K562 (cell line): Measurements from ENCODE around the gene PHF19. TPM values are rescaled to one million over a fixed set of nuclear protein-coding genes. Genes with fewer than 3 reads are reported as not detected.

ENCODE experiments used
- ARNT ChIP-seq, 2 experiments: fragments of 450-650 bp; IDR thresholded peaks; 2 replicates each; pipeline ENCODE4 v1.6.1; 2016; ENCODE audit warnings: mild to moderate bottlenecking in 1 of 2
- CEBPB ChIP-seq: fragments of 450-650 bp; IDR thresholded peaks from 2 replicates; pipeline ENCODE4 v1.6.1; 2016; ENCODE audit warnings: missing genetic modification characterization, missing compliant biosample characterization
- COPS2 ChIP-seq: fragments of 450-650 bp; conservative IDR thresholded peaks from 2 replicates; pipeline ENCODE4 v1.6.1; 2016; ENCODE audit warnings: mild to moderate bottlenecking, moderate library complexity
- CTBP1 ChIP-seq: fragments of 450-650 bp; IDR thresholded peaks from 2 replicates; pipeline ENCODE4 v1.6.1; 2016; ENCODE audit warnings: borderline replicate concordance
- DEAF1 ChIP-seq: fragments of 450-650 bp; formaldehyde crosslinking; IDR thresholded peaks from 2 replicates; pipeline ENCODE4 v1.4.0; 2020; ENCODE audit warnings: mild to moderate bottlenecking, moderate library complexity
- ESRRA ChIP-seq: fragments of 450-650 bp; IDR thresholded peaks from 2 replicates; pipeline ENCODE4 v1.6.1; 2014; ENCODE audit warnings: low read depth, mild to moderate bottlenecking, moderate library complexity, borderline replicate concordance
- ETV6 ChIP-seq, 3 experiments: fragments of 150-350 bp in 1 of 3; sonication (generic) in 1 of 3; formaldehyde crosslinking in 1 of 3; IDR thresholded peaks; 2 replicates each; pipeline versions ENCODE4 v1.6.1 to v1.8.0; 2014 to 2022; ENCODE audit warnings: borderline replicate concordance in 2 of 3, low read depth in 2 of 3, antibody characterized with exemption in 1 of 3, low read length in 1 of 3, mild to moderate bottlenecking in 1 of 3, missing genetic modification reagents in 1 of 3
- HNRNPLL ChIP-seq: fragments of 200-400 bp; formaldehyde crosslinking; IDR thresholded peaks from 2 replicates; pipeline ENCODE4 v1.6.1; 2017; ENCODE audit warnings: low read length, low read depth, mild to moderate bottlenecking; ENCODE audit not compliant: poor library complexity, severe bottlenecking
- JUN ChIP-seq, 2 experiments: sonication (generic) in 1 of 2; formaldehyde crosslinking in 1 of 2; IDR thresholded peaks; 2 replicates each; pipeline versions ENCODE4 v1.6.1 to v1.8.0; 2012 to 2022; ENCODE audit warnings: borderline replicate concordance in 2 of 2, mild to moderate bottlenecking in 2 of 2, improper control_type of control experiment in 1 of 2, low read depth in 1 of 2, low read length in 1 of 2, missing genetic modification reagents in 1 of 2
- MCM2 ChIP-seq: fragments of 450-650 bp; IDR thresholded peaks from 2 replicates; pipeline ENCODE4 v1.6.1; 2017; ENCODE audit warnings: low read depth, mild to moderate bottlenecking
- MCM5 ChIP-seq: fragments of 450-650 bp; IDR thresholded peaks from 2 replicates; pipeline ENCODE4 v1.6.1; 2016; ENCODE audit warnings: low read depth
- MYC ChIP-seq, 2 experiments: fragments of 250-450 bp in 1 of 2; sonication (Bioruptor Pico) in 1 of 2; IDR thresholded peaks; 2 replicates each; pipeline versions ENCODE4 v1.5.1 to v1.6.1; 2012 to 2021; ENCODE audit warnings: low read depth in 2 of 2, borderline replicate concordance in 1 of 2, improper control_type of control experiment in 1 of 2, low read length in 1 of 2, mild to moderate bottlenecking in 1 of 2, moderate library complexity in 1 of 2
- NFIX ChIP-seq: fragments of 250-450 bp; sonication (Bioruptor Pico); IDR thresholded peaks from 2 replicates; pipeline ENCODE4 v1.4.0; 2020; ENCODE audit warnings: low read depth, mild to moderate bottlenecking, moderate library complexity
- NONO ChIP-seq, 2 experiments: fragments of 200-400 bp in 1 of 2; fragments of 450-650 bp in 1 of 2; formaldehyde crosslinking in 1 of 2; IDR thresholded peaks; 2 replicates each; pipeline ENCODE4 v1.6.1; 2017; ENCODE audit warnings: low read depth in 2 of 2, mild to moderate bottlenecking in 2 of 2, moderate library complexity in 2 of 2, low read length in 1 of 2
- NR1H2 ChIP-seq: sonication (generic); formaldehyde crosslinking; IDR thresholded peaks from 2 replicates; pipeline ENCODE4 v1.4.0; 2020; ENCODE audit warnings: mild to moderate bottlenecking, missing genetic modification reagents
- POLR2AphosphoS2 ChIP-seq: IDR thresholded peaks from 2 replicates; pipeline ENCODE4 v1.6.1; 2012; ENCODE audit warnings: low read length, improper control_type of control experiment
- POLR2G ChIP-seq: fragments of 200-400 bp; formaldehyde crosslinking; IDR thresholded peaks from 2 replicates; pipeline ENCODE4 v1.6.1; 2017; ENCODE audit warnings: low read depth, mild to moderate bottlenecking, antibody characterized with exemption, low read length, moderate library complexity
- RBM34 ChIP-seq: fragments of 200-400 bp; formaldehyde crosslinking; IDR thresholded peaks from 2 replicates; pipeline ENCODE4 v1.6.1; 2018; ENCODE audit warnings: low read length, borderline replicate concordance; ENCODE audit not compliant: insufficient read depth
- RBM39 ChIP-seq: fragments of 200-400 bp; formaldehyde crosslinking; optimal IDR thresholded peaks from 2 replicates; pipeline ENCODE3; 2018; ENCODE audit warnings: low read depth, low read length
- SMARCA4 ChIP-seq: fragments of 450-650 bp; IDR thresholded peaks from 2 replicates; pipeline ENCODE4 v1.6.1; 2016
- SP1 ChIP-seq: sonication (generic); formaldehyde crosslinking; IDR thresholded peaks from 2 replicates; pipeline ENCODE4 v1.8.1; 2022; ENCODE audit warnings: mild to moderate bottlenecking, missing genetic modification reagents
- SUPT5H ChIP-seq: fragments of 450-650 bp; IDR thresholded peaks from 2 replicates; pipeline ENCODE4 v1.6.1; 2016
- ZNF12 ChIP-seq: sonication (generic); formaldehyde crosslinking; IDR thresholded peaks from 2 replicates; pipeline ENCODE4 v1.4.0; 2020; ENCODE audit warnings: mild to moderate bottlenecking, missing genetic modification reagents
- ZNF717 ChIP-seq: fragments of 250-450 bp; sonication (Bioruptor Pico); IDR thresholded peaks from 2 replicates; pipeline ENCODE4 v1.5.0; 2021
- ZZZ3 ChIP-seq: fragments of 450-650 bp; IDR thresholded peaks from 2 replicates; pipeline ENCODE4 v1.6.1; 2016; ENCODE audit warnings: antibody characterized with exemption, mild to moderate bottlenecking, moderate library complexity
- polyA plus RNA-seq, 8 experiments: library from polyadenylated mRNA; depleted of rRNA in 4 of 8; stranded (reverse) in 5 of 8; unstranded in 3 of 8; fragments of >200 nt; fragmentation: Nextera tagmentation in 2 of 8; fragmentation: Illumina TruSeq in 1 of 8; extraction: Ambion mirVana in 2 of 8; extraction: Trizol in 1 of 8; gene quantifications; 2 replicates each; pipeline versions ENCODE4 v1.2.1 to v1.2.3, GENCODE V29; 2011 to 2014; ENCODE audit warnings: inconsistent platforms in 1 of 8, missing spikeins in 1 of 8
- total RNA-seq, 7 experiments: library from RNA; depleted of rRNA in 6 of 7; stranded (reverse); fragments of >200 nt in 6 of 7; fragmentation: Illumina TruSeq in 2 of 7; extraction: Trizol in 2 of 7; gene quantifications; 2 replicates each; pipeline versions ENCODE4 v1.2.1 to v1.2.3, GENCODE V29; 2011 to 2021; ENCODE audit warnings: low replicate concordance in 1 of 7
- TF ChIP-seq, protein P1 (sequence below): conservative IDR thresholded peaks from 2 replicates; pipeline ENCODE4 v1.6.1; 2011; ENCODE audit warnings: low read depth, mild to moderate bottlenecking, low read length; ENCODE audit not compliant: control insufficient read depth

Gene PHF19
- total and polyA plus RNA-seq, 9 of the 15 experiments (the other 6 are each of a cell fraction or from before 2014, with no cell fraction given), result 95.8 to 403 (median 255) TPM

- TF ChIP-seq NFIX (CRISPR knock-in tag) (no peak), NONO (IDR thresholded peaks at IDR 0.05; ENCODE audit: low read depth in 2 of 2, low read length in 1 of 2) (no peak), JUN (IDR thresholded peaks at IDR 0.05; ENCODE audit: borderline replicate concordance, low read depth, low read length) (no peak), JUN (CRISPR knock-in tag; IDR thresholded peaks at IDR 0.05; ENCODE audit: borderline replicate concordance) (peak; percentile 63; the same call in 1 of the 2 replicates), CEBPB (tag) (no peak), SP1 (CRISPR knock-in tag) (0 out of 2 replicates have a peak, but pooled peaks have one; percentile 21), ZZZ3 (no peak), MYC (IDR thresholded peaks at IDR 0.05; ENCODE audit: low read depth, low read length) (no peak), MYC (CRISPR knock-in tag; IDR thresholded peaks at IDR 0.05; ENCODE audit: borderline replicate concordance, low read depth) (no peak), ZNF12 (CRISPR knock-in tag) (no peak), NR1H2 (CRISPR knock-in tag) (0 out of 2 replicates have a peak, but pooled peaks have one; percentile 44), MCM5 (no peak), COPS2 (no peak), DEAF1 (CRISPR knock-in tag) (no peak), ZNF717 (CRISPR knock-in tag) (peak; percentile 74; the same call in 1 of the 2 replicates), SMARCA4 (no peak), RBM34 (no peak), POLR2AphosphoS2 (peak; percentile 91), CTBP1 (no peak), ETV6 (IDR thresholded peaks at IDR 0.05; ENCODE audit: borderline replicate concordance in 1 of 2, low read depth in 2 of 2, low read length in 1 of 2) (no peak), ETV6 (CRISPR knock-in tag; IDR thresholded peaks at IDR 0.05; ENCODE audit: borderline replicate concordance) (no peak), HNRNPLL (peak; percentile 42), MCM2 (no peak), SUPT5H (peak; percentile 68), RBM39 (peak; percentile 34), ESRRA (no peak), ARNT (IDR thresholded peaks at IDR 0.05) (no peak), POLR2G (peak; percentile 79)
- TF ChIP-seq, protein P1, sequence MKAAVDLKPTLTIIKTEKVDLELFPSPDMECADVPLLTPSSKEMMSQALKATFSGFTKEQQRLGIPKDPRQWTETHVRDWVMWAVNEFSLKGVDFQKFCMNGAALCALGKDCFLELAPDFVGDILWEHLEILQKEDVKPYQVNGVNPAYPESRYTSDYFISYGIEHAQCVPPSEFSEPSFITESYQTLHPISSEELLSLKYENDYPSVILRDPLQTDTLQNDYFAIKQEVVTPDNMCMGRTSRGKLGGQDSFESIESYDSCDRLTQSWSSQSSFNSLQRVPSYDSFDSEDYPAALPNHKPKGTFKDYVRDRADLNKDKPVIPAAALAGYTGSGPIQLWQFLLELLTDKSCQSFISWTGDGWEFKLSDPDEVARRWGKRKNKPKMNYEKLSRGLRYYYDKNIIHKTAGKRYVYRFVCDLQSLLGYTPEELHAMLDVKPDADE, result no peak
Measured at GRCh38 chr9:120855827-120856670, 20.9 kb downstream of the PHF19 start (continued).
